H1 (cell line): ENCODE results near the gene NECTIN3. TPM values are rescaled to one million over a fixed set of nuclear protein-coding genes. Genes with fewer than 3 reads are reported as not detected.
A peak's percentile ranks its signal among the peaks of the same experiment; 100 is the strongest.

Experiments used
- CTCF ChIA-PET: fragments of 300-600 bp; sonication (Branson Sonifier 250); formaldehyde crosslinking; loops from one replicate; lab custom pipeline; 2021; ENCODE audit not compliant: partially characterized antibody; lab: Charles Lee
- POLR2A ChIA-PET: fragments of 300-600 bp; sonication (Branson Sonifier 250); formaldehyde crosslinking; loops from one replicate; lab custom pipeline; 2021; ENCODE audit warnings: inconsistent platforms; ENCODE audit not compliant: partially characterized antibody; lab: Charles Lee
- DNase-seq, 2 experiments: peaks; one replicate each; pipeline versions ENCODE4 v3.0.0 to v3.0.0-alpha.2; 2010 to 2022; ENCODE audit warnings: low spot score in 2 of 2, low read depth in 1 of 2, mixed read lengths in 1 of 2
- FAIRE-seq: peaks from 2 replicates; lab custom pipeline; 2011; peaks lifted over from hg19 to GRCh38; lab: Jason Lieb, UNC
- H2AFZ ChIP-seq: 2 replicates; pipeline ENCODE4 v1.8.1; 2012; ENCODE audit warnings: low read length, inconsistent platforms
- H2AK5ac ChIP-seq: 2 replicates; pipeline ENCODE4 v1.6.1; 2013; ENCODE audit warnings: low read depth, low read length
- H2BK120ac ChIP-seq: replicated peaks from 2 replicates; pipeline ENCODE3; 2013; ENCODE audit warnings: low read depth, low read length, inconsistent platforms
- H2BK12ac ChIP-seq: 2 replicates; pipeline ENCODE4 v1.6.1; 2013; ENCODE audit warnings: low read depth, low read length
- H2BK15ac ChIP-seq: 2 replicates; pipeline ENCODE4 v1.6.1; 2013; ENCODE audit warnings: low read length
- H2BK20ac ChIP-seq: 2 replicates; pipeline ENCODE4 v1.6.1; 2013; ENCODE audit warnings: low read length
- H2BK5ac ChIP-seq: 2 replicates; pipeline ENCODE4 v1.6.1; 2013; ENCODE audit warnings: low read depth, low read length
- H3K14ac ChIP-seq: 2 replicates; pipeline ENCODE4 v1.6.1; 2013; ENCODE audit warnings: inconsistent platforms; ENCODE audit not compliant: insufficient read length
- H3K18ac ChIP-seq: 2 replicates; pipeline ENCODE4 v1.6.1; 2013; ENCODE audit warnings: low read length; ENCODE audit errors: extremely low read depth
- H3K23ac ChIP-seq: 2 replicates; pipeline ENCODE4 v1.6.1; 2013; ENCODE audit warnings: inconsistent platforms; ENCODE audit not compliant: insufficient read length
- H3K23me2 ChIP-seq: 2 replicates; pipeline ENCODE4 v1.6.1; 2013; ENCODE audit warnings: low read depth, low read length
- H3K27ac ChIP-seq: 2 replicates; pipeline ENCODE4 v1.6.1; 2011; ENCODE audit warnings: low read depth, low read length, inconsistent platforms
- H3K27me3 ChIP-seq, 4 experiments: replicated peaks in 1 of 4; 1 replicate in 1 of 4; 2 replicates in 3 of 4; pipeline versions ENCODE4 v1.6.1 to v1.8.1; 2011 to 2013; ENCODE audit warnings: low read length in 3 of 4, mild to moderate bottlenecking in 3 of 4, inconsistent platforms in 2 of 4, mixed read lengths in 2 of 4, moderate library complexity in 1 of 4; ENCODE audit not compliant: control insufficient read depth in 3 of 4, insufficient read depth in 3 of 4; ENCODE audit errors: extremely low read depth in 1 of 4
- H3K36me3 ChIP-seq, 4 experiments: 2 replicates each; pipeline versions ENCODE4 v1.6.1 to v1.8.1; 2011 to 2013; ENCODE audit warnings: mild to moderate bottlenecking in 4 of 4, low read length in 3 of 4, moderate library complexity in 2 of 4, control low read depth in 1 of 4, inconsistent platforms in 1 of 4; ENCODE audit not compliant: insufficient read depth in 4 of 4, control insufficient read depth in 2 of 4
- H3K4ac ChIP-seq: replicated peaks from 2 replicates; pipeline ENCODE3; 2013; ENCODE audit warnings: low read length, low read depth, mixed read lengths, inconsistent platforms; ENCODE audit not compliant: insufficient read length
- H3K4me1 ChIP-seq, 4 experiments: replicated peaks in 1 of 4; 1 replicate in 1 of 4; 2 replicates in 3 of 4; pipeline versions ENCODE4 v1.6.1 to v1.8.1; 2011 to 2013; ENCODE audit warnings: low read length in 3 of 4, inconsistent platforms in 2 of 4, mixed read lengths in 1 of 4; ENCODE audit not compliant: insufficient read depth in 4 of 4, control insufficient read depth in 3 of 4
- H3K4me2 ChIP-seq, 2 experiments: 2 replicates each; pipeline versions ENCODE4 v1.6.1 to v1.8.1; 2011 to 2013; ENCODE audit warnings: low read depth in 2 of 2, low read length in 2 of 2, control low read depth in 1 of 2, inconsistent platforms in 1 of 2, mild to moderate bottlenecking in 1 of 2; ENCODE audit not compliant: insufficient read depth in 1 of 2
- H3K4me3 ChIP-seq, 4 experiments: fragments of 200-600, 300-600 bp in 1 of 4; sonication (generic), shearing (Covaris generic), sonication (Bioruptor Twin) in 1 of 4; 2 replicates each; pipeline versions ENCODE4 v1.5.1 to v1.8.1; 2011 to 2016; ENCODE audit warnings: low read length in 4 of 4, low read depth in 3 of 4, control low read depth in 2 of 4, inconsistent platforms in 2 of 4, mild to moderate bottlenecking in 2 of 4, mixed read lengths in 1 of 4, moderate library complexity in 1 of 4; ENCODE audit not compliant: insufficient read depth in 2 of 4; ENCODE audit errors: extremely low read depth in 1 of 4
- H3K56ac ChIP-seq: replicated peaks from 2 replicates; pipeline ENCODE3; 2013; ENCODE audit warnings: low read depth, mild to moderate bottlenecking, mixed read lengths, low read length, inconsistent platforms; ENCODE audit not compliant: insufficient read length
- H3K79me1 ChIP-seq: 2 replicates; pipeline ENCODE4 v1.6.1; 2013; ENCODE audit warnings: low read depth, low read length, control low read depth
- H3K79me2 ChIP-seq, 2 experiments: 2 replicates each; pipeline versions ENCODE4 v1.6.1 to v1.8.1; 2012 to 2013; ENCODE audit warnings: low read length in 2 of 2, mild to moderate bottlenecking in 2 of 2, inconsistent platforms in 1 of 2; ENCODE audit not compliant: insufficient read depth in 2 of 2, control insufficient read depth in 1 of 2
- H3K9ac ChIP-seq, 4 experiments: replicated peaks in 1 of 4; 1 replicate in 1 of 4; 2 replicates in 3 of 4; pipeline versions ENCODE4 v1.6.1 to v1.8.1; 2011 to 2013; ENCODE audit warnings: low read depth in 3 of 4, low read length in 3 of 4, control low read depth in 2 of 4, mild to moderate bottlenecking in 2 of 4, moderate library complexity in 2 of 4, inconsistent platforms in 1 of 4; ENCODE audit errors: extremely low read depth in 1 of 4
- H3K9me3 ChIP-seq, 2 experiments: 2 replicates each; pipeline versions ENCODE4 v1.6.1 to v1.8.1; 2012 to 2013; ENCODE audit warnings: mild to moderate bottlenecking in 2 of 2, moderate library complexity in 2 of 2, control low read depth in 1 of 2, inconsistent platforms in 1 of 2, low read depth in 1 of 2, low read length in 1 of 2, mixed read lengths in 1 of 2; ENCODE audit not compliant: insufficient read depth in 2 of 2
- H4K20me1 ChIP-seq, 2 experiments: replicated peaks in 1 of 2; 2 replicates each; pipeline versions ENCODE3 to v1.8.1; 2011 to 2013; ENCODE audit warnings: inconsistent platforms in 2 of 2, low read length in 2 of 2, mild to moderate bottlenecking in 1 of 2; ENCODE audit not compliant: insufficient read depth in 2 of 2, control insufficient read depth in 1 of 2
- H4K5ac ChIP-seq: 2 replicates; pipeline ENCODE4 v1.6.1; 2013; ENCODE audit warnings: low read length, low read depth, mixed read lengths, inconsistent platforms; ENCODE audit not compliant: insufficient read length
- H4K8ac ChIP-seq: 2 replicates; pipeline ENCODE4 v1.8.0; 2013; ENCODE audit warnings: mild to moderate bottlenecking, moderate library complexity, low read length, inconsistent platforms; ENCODE audit not compliant: insufficient read depth; ENCODE audit errors: extremely low read depth
- H4K91ac ChIP-seq: replicated peaks from 2 replicates; pipeline ENCODE3; 2013; ENCODE audit warnings: low read length, mixed read lengths, inconsistent platforms; ENCODE audit not compliant: insufficient read length
- CHD2 ChIP-seq: IDR thresholded peaks from 2 replicates; pipeline ENCODE4 v1.6.1; 2012; ENCODE audit warnings: low read length, improper control_type of control experiment
- KDM5A ChIP-seq: fragments of 200-600 bp; IDR thresholded peaks from 2 replicates; pipeline ENCODE4 v1.7.1; 2012; ENCODE audit warnings: mild to moderate bottlenecking, low read length, inconsistent platforms, mixed read lengths
- POU5F1 ChIP-seq: IDR thresholded peaks from 2 replicates; pipeline ENCODE4 v1.6.1; 2011; ENCODE audit warnings: low read depth, mild to moderate bottlenecking, low read length, moderate library complexity
- RFX5 ChIP-seq: IDR thresholded peaks from 2 replicates; pipeline ENCODE4 v1.6.1; 2011; ENCODE audit warnings: low read depth, low read length, improper control_type of control experiment, borderline replicate concordance
- TBP ChIP-seq: IDR thresholded peaks from 2 replicates; pipeline ENCODE4 v1.6.1; 2011; ENCODE audit warnings: low read depth, low read length, improper control_type of control experiment
- USF2 ChIP-seq: IDR thresholded peaks from 2 replicates; pipeline ENCODE4 v1.6.1; 2011; ENCODE audit warnings: low read length, improper control_type of control experiment
- WGBS, 2 experiments: shearing (Covaris generic) in 1 of 2; methylation state at CpG; one replicate each; pipeline versions ENCODE4 v1.1.6 to v1.1.7; 2013 to 2015; ENCODE audit warnings: low lambda C conversion rate in 2 of 2, mixed read lengths in 2 of 2, inconsistent platforms in 1 of 2, low coverage in 1 of 2, missing lambda C conversion rate in 1 of 2; ENCODE audit not compliant: insufficient replicate concordance in 2 of 2, insufficient coverage in 1 of 2, insufficient read length in 1 of 2; ENCODE audit errors: extremely low coverage in 1 of 2, missing lambda C conversion rate in 1 of 2; 5-methylcytosine and 5-hydroxymethylcytosine counted together
- long read RNA-seq, 2 experiments: library from RNA in 1 of 2; library from capped mRNA in 1 of 2; stranded (forward); transcript quantifications; one replicate each; pipeline ENCODE4 v2.0.0, GENCODE V29; 2021; ENCODE audit warnings: inconsistent platforms in 1 of 2
- polyA minus RNA-seq, 3 experiments: library from RNA; depleted of rRNA, polyadenylated mRNA; stranded (reverse); fragments of >200 nt; gene quantifications; 1 replicate in 2 of 3; 2 replicates in 1 of 3; pipeline ENCODE4 v1.2.3, GENCODE V29; 2011
- polyA plus RNA-seq, 7 experiments: library from polyadenylated mRNA; depleted of rRNA in 3 of 7; stranded (reverse) in 5 of 7; unstranded in 2 of 7; fragments of >200 nt in 5 of 7; fragments of 200-250 nt in 2 of 7; gene quantifications; 1 replicate in 5 of 7; 2 replicates in 1 of 7; 4 replicates in 1 of 7; pipeline versions ENCODE4 v1.2.1 to v1.2.3, GENCODE V29; 2011 to 2013; ENCODE audit warnings: missing spikeins in 2 of 7, mixed read lengths in 2 of 7
- total RNA-seq: library from RNA; stranded (reverse); fragmentation: NEBNext Ultra II Directional; extraction: Animal tissue kit (Norgen Biotek cat#: 25700); gene quantifications from 2 replicates; pipeline ENCODE4 v1.2.1, GENCODE V29; 2021

Gene NECTIN3
- total RNA-seq (50.6 and 52.2 TPM in 2 replicates), polyA plus RNA-seq (2011; rRNA removed) (9.4 and 13.6 TPM in 2 replicates), polyA minus RNA-seq (2011; rRNA and poly(A)+ RNA removed) (52.5 and 75.7 TPM in 2 replicates)
- polyA plus RNA-seq (2011; cell fraction: cytosol; rRNA removed), result 15.6 TPM
- polyA plus RNA-seq (2011; cell fraction: nucleus; rRNA removed), result 13.6 TPM
- polyA plus RNA-seq (2012, experiment 1 of 2), result 19.5 to 30.3 TPM (median 25.6 TPM) in 4 replicates
- polyA plus RNA-seq (2012, experiment 2 of 2), result 2.2 TPM
- polyA plus RNA-seq (2013, experiment 1 of 2), result 36.4 TPM
- polyA plus RNA-seq (2013, experiment 2 of 2), result 39.8 TPM
- polyA minus RNA-seq (2011; cell fraction: cytosol; rRNA and poly(A)+ RNA removed), result 48.6 TPM
- 104 TPM for polyA minus RNA-seq (2011; cell fraction: nucleus; rRNA and poly(A)+ RNA removed)
- long read RNA-seq, experiment 1, transcript NECTIN3-206 (6 exons, 3,664 nt), result major isoform, 23 of 58 reads
- long read RNA-seq, experiment 1, partial matches to known transcripts, result 3 of 58 reads
- long read RNA-seq, experiment 1, other reads (novel, unspliced or antisense), result 32 of 58 reads
- long read RNA-seq, experiment 2, partial matches to known transcripts, result 0 of 16 reads
- long read RNA-seq, experiment 2, other reads (novel, unspliced or antisense), result 12 of 16 reads

- peaks cover 0 to 5% (median under 1%) of the 10 kb centered on the region in 4 experiments; a peak in 4 of 7 replicates for H3K4me1 ChIP-seq
- H3K56ac ChIP-seq, result peak within 1 kb of the TSS; percentile 66
- no peaks in the 10 kb centered on the region for H3K79me1 ChIP-seq
- CTCF ChIA-PET, result interaction anchor here (2.6 kb wide), 1 partner anchor 10 kb away, joined by 13 read pairs; no protein-coding TSS in a partner anchor
- no peaks in the 10 kb centered on the region for H3K27me3 ChIP-seq
- peak within 1 kb of the TSS; percentile 64 for H4K8ac ChIP-seq
- no peak within 1 kb of the TSS; the same call in 1 of the 2 replicates for H2BK12ac ChIP-seq
- H2BK20ac ChIP-seq, result no peak within 1 kb of the TSS
- H3K23ac ChIP-seq, result no peak within 1 kb of the TSS
- H3K4me2 ChIP-seq, result peak within 1 kb of the TSS; percentile 91 to 100
- peak within 1 kb of the TSS; percentile 91; the same call in 1 of the 2 replicates for H2BK5ac ChIP-seq
- no peak within 1 kb of the TSS for H2AK5ac ChIP-seq
- H3K18ac ChIP-seq, result peak within 1 kb of the TSS; percentile 89
- no peaks in the 10 kb centered on the region for H3K36me3 ChIP-seq
- H3K27ac ChIP-seq, result peak within 1 kb of the TSS; percentile 75
- peak within 1 kb of the TSS; percentile 61; the same call in 1 of the 2 replicates for H2BK15ac ChIP-seq
- H4K91ac ChIP-seq, result peak within 1 kb of the TSS; percentile 83
- POLR2A ChIA-PET, result interaction anchor here (1.3 to 2.4 kb wide), 4 partner anchors 11 to 104 kb away, joined by 3 to 15 read pairs (median 6); no protein-coding TSS in a partner anchor
- peak within 1 kb of the TSS; percentile 97 for H4K5ac ChIP-seq
- H4K20me1 ChIP-seq, result peaks cover 4 to 5% of the 10 kb centered on the region in 2 experiments
- H3K9me3 ChIP-seq, result no peaks in the 10 kb centered on the region
- peak within 1 kb of the TSS; percentile 59 for H2BK120ac ChIP-seq
- WGBS, 2 experiments, result 2% methylated on average over 9 of the region's 79 CpGs; no CpG with 5 or more reads in 1 of the 2 experiments
- FAIRE-seq, result no peak
- DNase-seq, result peak in 1 of 2 experiments; percentile 89
- peak within 1 kb of the TSS; percentile 90 for H3K4ac ChIP-seq
- H3K23me2 ChIP-seq, result peaks cover 22% of the 10 kb centered on the region
- peak within 1 kb of the TSS; percentile 58 to 78 (median 70) for H3K9ac ChIP-seq
- peak within 1 kb of the TSS; percentile 81 for H2AFZ ChIP-seq
- H3K79me2 ChIP-seq, result peaks cover 27 to 65% of the 10 kb centered on the region in 2 experiments
- H3K4me3 ChIP-seq, result peak within 1 kb of the TSS; percentile 80 to 99 (median 94)
- no peak within 1 kb of the TSS for H3K14ac ChIP-seq
- TF ChIP-seq RFX5 (no peak), TBP (peak; percentile 56; the same call in 1 of the 2 replicates), CHD2 (no peak), POU5F1 (no peak), USF2 (no peak), KDM5A (no peak)
Observed at GRCh38 chr3:111071257-111072030, at the start of gene NECTIN3. NECTIN3 (plus strand) TSS chr3:111071816; CDS start chr3:111072018, 202 bp downstream.
